ENCODE measurements around the gene CAMK1D.

The CAMK1D gene

GRCh38 chr10:12500381-12501303, 151.3 kb downstream of the CAMK1D start:
- DNase-seq, result peak; percentile 63

GRCh38 chr10:12501324-12501723, 152.0 kb downstream of the CAMK1D start:
- DNase-seq, result no peak

GRCh38 chr10:12501841-12502525, 152.6 kb downstream of the CAMK1D start:
- DNase-seq, result no peak

GRCh38 chr10:12502526-12503274, 153.4 kb downstream of the CAMK1D start:
- DNase-seq, result no peak

- peak; percentile 90 for DNase-seq
These were observed 154.0 kb downstream of the CAMK1D start for GRCh38 chr10:12503311-12503710.

- DNase-seq, result no peak
These were observed 154.8 kb downstream of the CAMK1D start for GRCh38 chr10:12504176-12504575.

GRCh38 chr10:12504628-12505027, 155.3 kb downstream of the CAMK1D start:
- DNase-seq, result no peak

- no peak for DNase-seq
These were observed 156.3 kb downstream of the CAMK1D start for GRCh38 chr10:12505683-12506082.

- DNase-seq, result no peak
These were observed 158.0 kb downstream of the CAMK1D start for GRCh38 chr10:12507165-12507850.

GRCh38 chr10:12508165-12508564, 158.8 kb downstream of the CAMK1D start:
- no peak for DNase-seq

- no peak for DNase-seq
These were observed 159.9 kb downstream of the CAMK1D start for GRCh38 chr10:12509016-12509793.

- DNase-seq, result no peak
These were observed 160.4 kb downstream of the CAMK1D start for GRCh38 chr10:12509794-12510100.

- no peak for DNase-seq
These were observed 161.2 kb downstream of the CAMK1D start for GRCh38 chr10:12510501-12510941.

- no peak for DNase-seq
These were observed 161.6 kb downstream of the CAMK1D start for GRCh38 chr10:12510984-12511383.

GRCh38 chr10:12511651-12512050, 162.3 kb downstream of the CAMK1D start:
- peak; percentile 30 for DNase-seq

- peak; percentile 96 for DNase-seq
These were observed 163.1 kb downstream of the CAMK1D start for GRCh38 chr10:12512332-12513002.

- no peak for DNase-seq
These were observed 163.6 kb downstream of the CAMK1D start for GRCh38 chr10:12513003-12513365.

- peak; percentile 84 for DNase-seq
These were observed 164.7 kb downstream of the CAMK1D start for GRCh38 chr10:12513775-12514673.

GRCh38 chr10:12518024-12518423, 168.7 kb downstream of the CAMK1D start:
- no peak for DNase-seq

- no peak for DNase-seq
These were observed 172.1 kb downstream of the CAMK1D start for GRCh38 chr10:12521423-12521822.

Data from NCI-H510A treated with DMSO at 0.1 percent for 48 hours (cell line).